Measurements from ENCODE around the gene VSNL1.

DNA sequence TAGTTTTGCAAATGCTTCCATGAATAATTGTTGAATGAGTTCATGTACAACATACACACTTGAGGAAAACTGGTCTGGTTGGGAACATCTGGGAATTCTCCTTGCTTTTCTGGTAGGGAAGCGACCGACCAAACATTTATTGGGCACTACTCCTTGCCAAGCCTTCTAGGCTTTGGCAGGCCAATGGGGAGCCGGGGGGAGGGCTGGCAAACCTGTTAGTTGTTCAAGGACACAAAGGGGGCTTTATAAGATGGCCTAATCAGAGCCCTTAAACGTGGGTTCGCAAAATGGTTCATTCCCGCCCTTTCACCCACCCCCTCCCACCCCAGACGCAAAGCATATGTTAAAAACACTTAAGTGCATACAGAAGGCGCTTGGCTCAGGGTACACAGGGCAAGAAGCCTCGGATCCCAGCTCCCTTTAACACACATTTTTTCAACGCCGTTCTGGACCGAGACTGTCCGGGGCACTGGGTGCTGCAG lies 844 bp upstream of the VSNL1 start:
- TF ChIP-seq CTCF (conservative IDR thresholded peaks at IDR 0.05; ENCODE audit: low read length) (no peak), EZH2phosphoT487 (IDR thresholded peaks at IDR 0.05; ENCODE audit: borderline replicate concordance) (no peak)

Measured in Loucy (cell line).